Measurements from ENCODE around the gene CTTN.
"Not testable (repeated sequence)": the region's sequence is repeated elsewhere in the genome, so short reads cannot be mapped to it uniquely, and the experiment has no call there.

- TF ChIP-seq CTCF (conservative IDR thresholded peaks at IDR 0.05); EZH2 (IDR thresholded peaks at IDR 0.05; ENCODE audit: low read depth): not testable (repeated sequence)
Observed at GRCh38 chr11:70390882-70391281, 7.4 kb upstream of the CTTN start.

Data from PC-9 (cell line).